Right lobe of liver (tissue), 4 donors: ENCODE measurements around the gene LRRC70.

Experiments used
- POLR2A ChIP-seq: fragments of 450-650 bp; IDR thresholded peaks from one replicate; pipeline ENCODE4 v1.6.1; 2017; ENCODE audit warnings: antibody characterized with exemption, mild to moderate bottlenecking
- TF ChIP-seq, protein P1 (sequence below), 4 donors: fragments of 200-600 bp in 3 of 4; fragments of 450-650 bp in 1 of 4; IDR thresholded peaks; one replicate each; pipeline versions ENCODE4 v1.5.1 to v1.8.0; 2016 to 2022; ENCODE audit warnings: antibody characterized with exemption in 4 of 4, mild to moderate bottlenecking in 2 of 4
- donor health status: DM: no; HTN: no; CAD: no.
- donor health status: DM: no; HTN: no; CAD: no.
- donor health status: DM: no; HTN: yes; CAD: no.

DNA sequence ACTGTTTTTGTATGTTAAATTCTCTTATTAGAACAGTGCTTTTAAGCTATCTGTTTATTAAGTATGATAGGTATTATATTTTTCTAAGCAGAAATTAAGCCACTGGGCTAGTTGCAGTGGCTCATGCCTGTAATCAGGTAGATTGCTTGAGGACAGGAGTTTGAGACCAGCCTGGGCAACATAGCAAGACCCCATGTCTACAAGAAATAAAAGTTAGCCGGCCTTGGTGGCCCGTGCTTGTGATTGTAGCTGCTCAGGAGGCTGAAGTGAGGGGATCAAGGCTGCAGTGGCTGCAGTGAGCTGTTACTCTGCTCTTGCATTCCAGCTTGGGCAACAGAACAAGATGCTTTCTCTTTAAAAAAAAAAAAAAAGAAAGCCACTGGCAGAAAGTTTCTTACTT is 45.0 kb upstream of the LRRC70 start:
- TF ChIP-seq, protein P1, sequence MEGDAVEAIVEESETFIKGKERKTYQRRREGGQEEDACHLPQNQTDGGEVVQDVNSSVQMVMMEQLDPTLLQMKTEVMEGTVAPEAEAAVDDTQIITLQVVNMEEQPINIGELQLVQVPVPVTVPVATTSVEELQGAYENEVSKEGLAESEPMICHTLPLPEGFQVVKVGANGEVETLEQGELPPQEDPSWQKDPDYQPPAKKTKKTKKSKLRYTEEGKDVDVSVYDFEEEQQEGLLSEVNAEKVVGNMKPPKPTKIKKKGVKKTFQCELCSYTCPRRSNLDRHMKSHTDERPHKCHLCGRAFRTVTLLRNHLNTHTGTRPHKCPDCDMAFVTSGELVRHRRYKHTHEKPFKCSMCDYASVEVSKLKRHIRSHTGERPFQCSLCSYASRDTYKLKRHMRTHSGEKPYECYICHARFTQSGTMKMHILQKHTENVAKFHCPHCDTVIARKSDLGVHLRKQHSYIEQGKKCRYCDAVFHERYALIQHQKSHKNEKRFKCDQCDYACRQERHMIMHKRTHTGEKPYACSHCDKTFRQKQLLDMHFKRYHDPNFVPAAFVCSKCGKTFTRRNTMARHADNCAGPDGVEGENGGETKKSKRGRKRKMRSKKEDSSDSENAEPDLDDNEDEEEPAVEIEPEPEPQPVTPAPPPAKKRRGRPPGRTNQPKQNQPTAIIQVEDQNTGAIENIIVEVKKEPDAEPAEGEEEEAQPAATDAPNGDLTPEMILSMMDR (IDR thresholded peaks at IDR 0.05): no peak
- TF ChIP-seq POLR2A: no peak
